GM19397 (cell line): Measurements from ENCODE around the gene SNAPC3.

Experiments
- ATAC-seq: cut with Tn5 transposase; IDR thresholded peaks from one replicate; pipeline ENCODE4 v1.9.1; 2021; ENCODE audit warnings: mild to moderate bottlenecking, moderate library complexity; ENCODE audit not compliant: unreplicated experiment

Gene SNAPC3

GRCh38 chr9:15491950-15492349 is 69.3 kb downstream of the SNAPC3 start:
- no peak for ATAC-seq

GRCh38 chr9:15492485-15493150 is 69.9 kb downstream of the SNAPC3 start:
- no peak for ATAC-seq

- no peak for ATAC-seq
These were observed 75.7 kb downstream of the SNAPC3 start for GRCh38 chr9:15498246-15498995.

- ATAC-seq, result no peak
These were observed 76.5 kb downstream of the SNAPC3 start for GRCh38 chr9:15499139-15499538.

- ATAC-seq, result no peak
These were observed 78.5 kb downstream of the SNAPC3 start for GRCh38 chr9:15501179-15501578.

GRCh38 chr9:15501803-15502202 is 79.1 kb downstream of the SNAPC3 start:
- no peak for ATAC-seq

GRCh38 chr9:15505921-15506320 is 83.2 kb downstream of the SNAPC3 start:
- ATAC-seq, result no peak

- ATAC-seq, result peak; percentile 50
These were observed 87.5 kb downstream of the SNAPC3 start for GRCh38 chr9:15509931-15510788.

GRCh38 chr9:15510789-15511575 is 88.3 kb downstream of the SNAPC3 start, which contains the start of gene PSIP1:
Gene PSIP1, minus strand, starts transcription at chr9:15510970. Its CDS starts 782 bp downstream, at chr9:15510188.
- ATAC-seq, result peak; percentile 81
